ENCODE results near the gene UBQLNL.

The UBQLNL gene

DNA sequence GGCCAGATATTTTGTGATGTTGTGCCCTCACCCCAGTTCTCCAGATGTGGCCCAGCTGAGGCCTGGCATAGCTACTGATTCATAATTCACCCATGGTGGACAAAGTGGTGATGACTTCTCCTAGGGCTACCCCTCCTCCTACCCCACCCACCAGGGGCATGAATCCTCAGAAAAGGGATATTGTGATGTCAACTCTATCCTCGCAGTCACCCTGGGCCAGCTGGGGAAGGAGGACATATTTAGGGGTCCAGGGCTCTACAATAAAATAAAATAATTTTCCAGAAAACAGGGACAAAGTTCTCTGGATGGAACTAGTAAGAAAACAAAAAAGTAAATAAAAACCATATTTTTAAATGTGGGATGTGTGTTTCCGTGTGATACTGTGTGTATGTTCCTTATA is at the start of gene UBQLNL:
UBQLNL (minus strand) TSS at position 101 of the 400 bp plus-strand sequence. CDS start 258 bp downstream, outside the sequence.
- DNase-seq (ENCODE audit: low read depth), result no peak
- H3K4me3 ChIP-seq (ENCODE audit: low read depth, low read length), result no peak within 1 kb of the TSS
- no peak for TF ChIP-seq POLR2A (IDR thresholded peaks at IDR 0.05; ENCODE audit: extremely low read depth, insufficient read length)
- TF ChIP-seq MAX (IDR thresholded peaks at IDR 0.05; ENCODE audit: low read depth, low read length), result no peak
- TF ChIP-seq, protein P1, sequence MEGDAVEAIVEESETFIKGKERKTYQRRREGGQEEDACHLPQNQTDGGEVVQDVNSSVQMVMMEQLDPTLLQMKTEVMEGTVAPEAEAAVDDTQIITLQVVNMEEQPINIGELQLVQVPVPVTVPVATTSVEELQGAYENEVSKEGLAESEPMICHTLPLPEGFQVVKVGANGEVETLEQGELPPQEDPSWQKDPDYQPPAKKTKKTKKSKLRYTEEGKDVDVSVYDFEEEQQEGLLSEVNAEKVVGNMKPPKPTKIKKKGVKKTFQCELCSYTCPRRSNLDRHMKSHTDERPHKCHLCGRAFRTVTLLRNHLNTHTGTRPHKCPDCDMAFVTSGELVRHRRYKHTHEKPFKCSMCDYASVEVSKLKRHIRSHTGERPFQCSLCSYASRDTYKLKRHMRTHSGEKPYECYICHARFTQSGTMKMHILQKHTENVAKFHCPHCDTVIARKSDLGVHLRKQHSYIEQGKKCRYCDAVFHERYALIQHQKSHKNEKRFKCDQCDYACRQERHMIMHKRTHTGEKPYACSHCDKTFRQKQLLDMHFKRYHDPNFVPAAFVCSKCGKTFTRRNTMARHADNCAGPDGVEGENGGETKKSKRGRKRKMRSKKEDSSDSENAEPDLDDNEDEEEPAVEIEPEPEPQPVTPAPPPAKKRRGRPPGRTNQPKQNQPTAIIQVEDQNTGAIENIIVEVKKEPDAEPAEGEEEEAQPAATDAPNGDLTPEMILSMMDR (IDR thresholded peaks at IDR 0.05; ENCODE audit: low read depth, low read length), result no peak
- TF ChIP-seq MYC (IDR thresholded peaks at IDR 0.05; ENCODE audit: low read depth, low read length), result no peak

- peak; percentile 11 for DNase-seq (ENCODE audit: low read depth)
These were observed 47.9 kb upstream of the UBQLNL start for GRCh38 chr11:5564259-5565019.

DNA sequence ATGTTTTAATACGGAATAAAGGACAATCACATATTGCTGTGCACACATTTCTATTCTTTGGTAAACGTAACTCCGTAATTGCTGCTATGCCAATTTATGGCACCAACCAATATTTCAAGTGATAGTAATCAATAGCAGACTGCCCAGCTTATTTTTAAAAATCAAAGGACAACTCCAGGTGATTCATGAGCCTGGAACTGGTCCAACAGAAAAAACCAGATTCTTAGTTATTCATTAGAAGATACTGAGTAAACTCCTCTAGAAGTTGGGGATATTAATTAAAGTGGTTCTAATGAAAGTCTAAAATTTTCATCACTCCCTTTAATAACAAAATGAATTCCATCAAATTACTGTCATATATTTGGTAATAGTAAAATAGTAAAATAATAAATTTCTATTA is 41.3 kb upstream of the UBQLNL start:
- TF ChIP-seq, protein P1 (IDR thresholded peaks at IDR 0.05; ENCODE audit: low read depth, low read length), result no peak
- TF ChIP-seq MAX (IDR thresholded peaks at IDR 0.05; ENCODE audit: low read depth, low read length) (no peak), POLR2A (IDR thresholded peaks at IDR 0.05; ENCODE audit: extremely low read depth, insufficient read length) (no peak), MYC (IDR thresholded peaks at IDR 0.05; ENCODE audit: low read depth, low read length) (no peak)
- no peak overlapping the region for H3K4me3 ChIP-seq (ENCODE audit: low read depth, low read length)
- DNase-seq (ENCODE audit: low read depth), result no peak

More at GRCh38 chr11:5564259-5565019, 47.9 kb upstream of the UBQLNL start:
- no peak for TF ChIP-seq MAX (IDR thresholded peaks at IDR 0.05; ENCODE audit: low read depth, low read length)
- no peak for TF ChIP-seq MYC (IDR thresholded peaks at IDR 0.05; ENCODE audit: low read depth, low read length)
- TF ChIP-seq, protein P1 (IDR thresholded peaks at IDR 0.05; ENCODE audit: low read depth, low read length), result no peak
- TF ChIP-seq POLR2A (IDR thresholded peaks at IDR 0.05; ENCODE audit: extremely low read depth, insufficient read length), result no peak
- no peak overlapping the region for H3K4me3 ChIP-seq (ENCODE audit: low read depth, low read length)

DNA sequence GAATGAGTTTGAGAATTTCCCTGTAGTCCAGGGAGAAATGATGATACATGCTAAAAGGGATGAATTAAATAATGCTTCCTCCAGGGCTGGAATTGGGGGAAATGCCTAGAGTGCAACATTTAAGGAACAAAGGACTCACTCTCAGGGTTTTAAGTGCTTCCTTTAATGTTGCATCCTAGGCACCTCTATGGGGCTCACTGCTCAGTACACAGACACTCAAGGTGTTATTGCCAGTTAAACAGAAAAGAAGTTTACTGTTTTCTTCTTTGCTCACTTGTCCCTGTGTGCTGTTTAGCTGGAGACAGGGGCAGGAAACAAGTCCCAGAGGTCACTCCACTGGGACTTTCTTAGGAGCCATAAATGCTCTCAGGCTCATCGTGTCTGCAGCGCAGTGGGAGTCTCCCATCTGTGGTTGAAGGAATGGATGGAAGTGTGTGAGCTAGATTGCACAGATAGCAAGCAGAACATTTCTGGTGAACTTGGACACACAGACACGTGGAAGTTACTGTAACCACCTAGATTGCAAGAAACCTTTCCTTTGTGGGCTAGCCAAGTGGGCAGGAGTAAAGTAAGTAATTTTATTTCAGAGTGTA is 40.2 kb upstream of the UBQLNL start:
- TF ChIP-seq MYC (IDR thresholded peaks at IDR 0.05; ENCODE audit: low read depth, low read length), result no peak
- TF ChIP-seq POLR2A (IDR thresholded peaks at IDR 0.05; ENCODE audit: extremely low read depth, insufficient read length), result no peak
- TF ChIP-seq MAX (IDR thresholded peaks at IDR 0.05; ENCODE audit: low read depth, low read length), result no peak
- TF ChIP-seq, protein P1 (IDR thresholded peaks at IDR 0.05; ENCODE audit: low read depth, low read length), result no peak
- H3K4me3 ChIP-seq (ENCODE audit: low read depth, low read length), result no peak overlapping the region
- no peak for DNase-seq (ENCODE audit: low read depth)

GRCh38 chr11:5553343-5553742 is 36.8 kb upstream of the UBQLNL start:
- DNase-seq (ENCODE audit: low read depth), result no peak
- H3K4me3 ChIP-seq (ENCODE audit: low read depth, low read length), result no peak overlapping the region
- TF ChIP-seq POLR2A (IDR thresholded peaks at IDR 0.05; ENCODE audit: extremely low read depth, insufficient read length) (no peak), MAX (IDR thresholded peaks at IDR 0.05; ENCODE audit: low read depth, low read length) (no peak)
- TF ChIP-seq, protein P1 (IDR thresholded peaks at IDR 0.05; ENCODE audit: low read depth, low read length), result no peak
